Vagina (tissue), 2 donors: ENCODE data around the gene BACE1-AS. TPM values are rescaled to one million over a fixed set of nuclear protein-coding genes. Genes with fewer than 3 reads are reported as not detected.
"Not testable (repeated sequence)": the region's sequence is repeated elsewhere in the genome, so short reads cannot be mapped to it uniquely, and the experiment has no call there.

ENCODE experiments used
- DNase-seq, 2 donors: peaks; one replicate each; pipeline ENCODE4 v3.0.0-alpha.2; 2017; ENCODE audit errors: extremely low spot score in 2 of 2
- H3K27ac ChIP-seq: fragments of 200-600 bp; sonication (generic); one replicate; pipeline ENCODE4 v1.5.1; 2019
- H3K27me3 ChIP-seq: fragments of 200-600 bp; sonication (generic); one replicate; pipeline ENCODE4 v1.5.1; 2019
- H3K36me3 ChIP-seq, 2 donors: fragments of 200-600 bp; sonication (generic); one replicate each; pipeline ENCODE4 v1.5.1; 2017 to 2019
- H3K4me1 ChIP-seq: fragments of 200-600 bp; sonication (generic); one replicate; pipeline ENCODE4 v1.5.1; 2019
- H3K4me3 ChIP-seq, 2 donors: fragments of 200-600 bp; sonication (generic); 1 replicate in 1 of 2; 2 replicates in 1 of 2; pipeline ENCODE4 v1.5.1; 2016 to 2019
- H3K9me3 ChIP-seq: fragments of 200-600 bp; sonication (generic); one replicate; pipeline ENCODE4 v1.5.1; 2019
- POLR2A ChIP-seq, 2 donors: fragments of 450-650 bp; IDR thresholded peaks; one replicate each; pipeline ENCODE4 v1.6.1; 2017; ENCODE audit warnings: antibody characterized with exemption in 2 of 2, mild to moderate bottlenecking in 2 of 2, moderate library complexity in 2 of 2
- POLR2AphosphoS5 ChIP-seq, 2 donors: sonication (generic); formaldehyde crosslinking; IDR thresholded peaks; one replicate each; pipeline ENCODE4 v1.9.0; 2017; ENCODE audit warnings: antibody characterized with exemption in 2 of 2, mild to moderate bottlenecking in 2 of 2, low read depth in 1 of 2; ENCODE audit not compliant: insufficient read depth in 1 of 2
- intact Hi-C: fragments of 100-400 bp; cut with DNase I; formaldehyde crosslinking; loops from one replicate; pipeline ENCODE4 v1.15.1; 2023
- total RNA-seq: library from RNA; depleted of rRNA; stranded (reverse); fragments of >200 nt; gene quantifications from one replicate; pipeline ENCODE4 v1.2.3, GENCODE V29; 2016
- TF ChIP-seq, protein P1 (sequence below), 3 experiments: fragments of 450-650 bp in 2 of 3; fragments of 200-600 bp in 1 of 3; sonication (generic) in 1 of 3; IDR thresholded peaks; one replicate each; pipeline ENCODE4 v1.5.1; 2017 to 2019; ENCODE audit warnings: antibody characterized with exemption in 3 of 3, mild to moderate bottlenecking in 2 of 3, moderate library complexity in 2 of 3

Gene BACE1-AS
- total RNA-seq, 1 donor from 2014 or later: 10.6 TPM

DNA sequence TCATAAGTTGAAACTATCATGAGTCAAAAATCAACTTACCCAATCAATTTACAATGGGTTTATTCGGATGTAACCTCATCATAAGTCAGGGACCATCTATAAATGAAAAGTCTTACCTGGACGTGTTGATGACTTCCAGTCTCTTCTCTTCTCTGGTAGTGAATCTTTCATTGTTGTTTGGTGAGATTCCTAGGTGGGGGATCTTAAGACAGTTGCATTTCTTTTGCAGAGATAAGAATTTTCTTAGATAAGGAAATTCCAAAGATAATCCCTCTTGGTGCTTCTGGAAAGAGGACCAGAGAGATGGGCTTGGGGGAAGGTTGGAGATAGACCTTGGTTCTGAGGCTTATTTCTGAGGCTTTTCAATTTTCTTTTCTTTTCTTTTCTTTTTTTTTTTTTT, 21.3 kb upstream of the BACE1-AS start:
- intact Hi-C loops: no loop called here
- H3K9me3 ChIP-seq: no peaks in the 10 kb centered on the region
- no peak for DNase-seq
- H3K4me1 ChIP-seq: no peaks in the 10 kb centered on the region
- H3K27ac ChIP-seq: no peak overlapping the region
- H3K27me3 ChIP-seq: no peaks in the 10 kb centered on the region
- no peak overlapping the region for H3K4me3 ChIP-seq
- H3K36me3 ChIP-seq: peaks cover 0 to 3% of the 10 kb centered on the region in 2 donors
- TF ChIP-seq POLR2A (IDR thresholded peaks at IDR 0.05): no peak
- no peak for TF ChIP-seq POLR2AphosphoS5 (IDR thresholded peaks at IDR 0.05; ENCODE audit: insufficient read depth in 1 of 2, low read depth in 1 of 2)
- TF ChIP-seq, protein P1, sequence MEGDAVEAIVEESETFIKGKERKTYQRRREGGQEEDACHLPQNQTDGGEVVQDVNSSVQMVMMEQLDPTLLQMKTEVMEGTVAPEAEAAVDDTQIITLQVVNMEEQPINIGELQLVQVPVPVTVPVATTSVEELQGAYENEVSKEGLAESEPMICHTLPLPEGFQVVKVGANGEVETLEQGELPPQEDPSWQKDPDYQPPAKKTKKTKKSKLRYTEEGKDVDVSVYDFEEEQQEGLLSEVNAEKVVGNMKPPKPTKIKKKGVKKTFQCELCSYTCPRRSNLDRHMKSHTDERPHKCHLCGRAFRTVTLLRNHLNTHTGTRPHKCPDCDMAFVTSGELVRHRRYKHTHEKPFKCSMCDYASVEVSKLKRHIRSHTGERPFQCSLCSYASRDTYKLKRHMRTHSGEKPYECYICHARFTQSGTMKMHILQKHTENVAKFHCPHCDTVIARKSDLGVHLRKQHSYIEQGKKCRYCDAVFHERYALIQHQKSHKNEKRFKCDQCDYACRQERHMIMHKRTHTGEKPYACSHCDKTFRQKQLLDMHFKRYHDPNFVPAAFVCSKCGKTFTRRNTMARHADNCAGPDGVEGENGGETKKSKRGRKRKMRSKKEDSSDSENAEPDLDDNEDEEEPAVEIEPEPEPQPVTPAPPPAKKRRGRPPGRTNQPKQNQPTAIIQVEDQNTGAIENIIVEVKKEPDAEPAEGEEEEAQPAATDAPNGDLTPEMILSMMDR (IDR thresholded peaks at IDR 0.05): no peak

DNA sequence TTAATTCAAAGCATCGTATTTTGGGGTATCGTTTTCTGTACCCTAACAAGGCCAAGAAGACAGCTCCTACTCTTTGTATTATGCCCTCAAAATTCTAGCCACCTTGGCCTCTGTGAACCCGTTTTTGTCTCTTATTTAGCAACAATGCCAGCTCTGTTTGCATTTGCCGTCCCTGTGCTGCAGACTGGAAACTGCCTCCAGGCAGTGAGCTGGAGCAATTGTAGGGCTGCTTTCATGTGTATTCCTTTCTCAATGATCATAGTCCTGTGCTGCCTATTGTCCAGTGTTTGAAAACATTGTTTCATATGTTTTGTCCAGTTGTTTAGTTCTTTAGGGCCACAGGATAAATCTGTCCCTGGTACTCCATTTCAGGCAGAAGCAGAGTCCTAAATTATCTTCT, 19.9 kb upstream of the BACE1-AS start:
- TF ChIP-seq POLR2A (IDR thresholded peaks at IDR 0.05) (no peak), POLR2AphosphoS5 (IDR thresholded peaks at IDR 0.05; ENCODE audit: insufficient read depth in 1 of 2, low read depth in 1 of 2) (no peak)
- TF ChIP-seq, protein P1 (IDR thresholded peaks at IDR 0.05): no peak
- no peaks in the 10 kb centered on the region for H3K27me3 ChIP-seq
- peaks cover 0 to 2% of the 10 kb centered on the region in 2 donors for H3K36me3 ChIP-seq
- no peaks in the 10 kb centered on the region for H3K9me3 ChIP-seq
- intact Hi-C loops: no loop called here
- no peak overlapping the region for H3K27ac ChIP-seq
- DNase-seq: no peak
- no peaks in the 10 kb centered on the region for H3K4me1 ChIP-seq
- no peak overlapping the region for H3K4me3 ChIP-seq

DNA sequence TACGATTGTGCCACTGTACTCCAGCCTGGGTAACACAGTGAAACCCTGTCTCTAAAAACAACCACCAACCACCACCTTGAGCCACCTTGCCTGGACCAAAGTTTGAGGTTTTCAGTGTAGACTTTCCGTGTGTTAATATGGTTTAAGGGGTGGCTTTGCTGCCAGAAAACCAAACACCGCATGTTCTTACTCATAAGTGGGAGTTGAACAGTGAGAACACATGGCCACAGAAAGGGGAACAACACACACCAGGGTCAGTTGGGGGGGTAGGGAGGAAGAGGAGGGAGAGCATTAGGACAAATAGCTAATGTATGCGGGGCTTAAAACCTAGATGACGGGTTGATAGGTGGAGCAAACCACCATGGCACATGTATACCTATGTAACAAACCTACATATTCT, 19.0 kb upstream of the BACE1-AS start:
- DNase-seq, intact Hi-C loops, H3K4me1 ChIP-seq, H3K9me3 ChIP-seq, H3K36me3 ChIP-seq, H3K4me3 ChIP-seq, H3K27me3 ChIP-seq, H3K27ac ChIP-seq: not testable (repeated sequence)

DNA sequence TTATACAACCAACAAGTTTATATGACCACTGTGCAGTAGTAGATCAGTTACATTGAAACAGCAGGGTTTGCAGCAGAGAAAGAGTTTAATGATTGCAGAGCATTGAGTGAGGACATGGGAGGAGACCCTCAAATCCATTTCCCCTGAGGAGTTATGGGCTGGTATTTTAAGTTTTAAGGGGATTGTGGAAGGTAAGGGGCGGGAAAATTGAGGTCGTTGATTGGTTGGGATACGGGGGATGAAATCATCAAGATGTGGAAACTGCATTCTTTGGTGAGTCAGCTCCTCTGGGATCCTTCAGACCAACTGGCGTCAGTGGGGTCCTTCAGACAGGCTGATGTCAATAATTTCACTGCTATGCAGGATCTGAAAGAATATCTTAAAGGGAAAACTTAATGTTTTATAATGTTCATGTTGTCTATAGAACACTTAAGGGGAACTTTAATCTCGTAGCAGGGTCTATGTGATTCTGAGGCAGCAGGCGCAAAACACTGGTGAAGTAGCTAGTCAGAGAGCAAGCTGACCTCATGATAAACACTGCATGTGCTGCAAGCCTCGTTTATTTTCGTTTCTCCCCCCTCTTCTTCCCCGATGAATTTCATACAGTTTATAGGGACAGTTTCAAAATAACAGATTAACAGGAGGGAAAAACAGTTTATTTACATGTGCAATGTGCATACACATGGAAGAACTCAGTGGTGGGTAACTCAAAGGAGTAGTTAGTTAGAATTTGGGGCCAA, 17.4 kb upstream of the BACE1-AS start:
- Histone ChIP-seq H3K9me3 (no peaks in the 10 kb centered on the region), H3K27ac (no peak overlapping the region), H3K4me1 (no peaks in the 10 kb centered on the region), H3K27me3 (no peaks in the 10 kb centered on the region), H3K4me3 (no peak overlapping the region), H3K36me3 (no peaks in the 10 kb centered on the region)
- DNase-seq: no peak
- intact Hi-C loops: no loop called here
- TF ChIP-seq, protein P1 (IDR thresholded peaks at IDR 0.05): no peak
- no peak for TF ChIP-seq POLR2AphosphoS5 (IDR thresholded peaks at IDR 0.05; ENCODE audit: insufficient read depth in 1 of 2, low read depth in 1 of 2)
- no peak for TF ChIP-seq POLR2A (IDR thresholded peaks at IDR 0.05)

DNA sequence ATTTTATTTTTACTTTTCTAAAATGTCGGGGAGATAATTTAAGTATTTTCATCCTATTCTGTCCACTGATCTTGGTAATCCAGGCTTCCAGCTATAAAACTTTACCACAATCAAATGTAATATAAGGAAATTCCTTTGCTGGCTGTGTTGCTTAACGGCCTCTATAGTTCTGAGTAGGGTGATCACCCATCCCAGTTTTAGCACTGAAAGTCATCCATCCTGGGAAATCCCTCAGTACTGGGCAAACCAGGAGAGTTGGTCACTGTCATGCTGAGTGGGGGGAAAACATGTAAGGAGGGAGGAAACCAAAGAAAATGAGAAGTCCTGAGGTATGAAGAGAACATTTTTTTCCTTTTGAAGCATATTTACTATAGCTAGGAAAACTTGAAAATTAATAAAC, 12.8 kb upstream of the BACE1-AS start:
- TF ChIP-seq POLR2A (IDR thresholded peaks at IDR 0.05) (no peak), POLR2AphosphoS5 (IDR thresholded peaks at IDR 0.05; ENCODE audit: insufficient read depth in 1 of 2, low read depth in 1 of 2) (no peak)
- TF ChIP-seq, protein P1 (IDR thresholded peaks at IDR 0.05): no peak
- DNase-seq: no peak
- Histone ChIP-seq H3K27me3 (no peaks in the 10 kb centered on the region), H3K4me3 (no peak overlapping the region), H3K36me3 (peaks cover 5 to 16% of the 10 kb centered on the region in 2 donors), H3K9me3 (no peaks in the 10 kb centered on the region), H3K27ac (no peak overlapping the region), H3K4me1 (peaks cover 8% of the 10 kb centered on the region)
- intact Hi-C loops: no loop called here
